SH-SY5Y (cell line): ENCODE results near the gene C1orf210.

Experiments used
- GATA2 ChIP-seq: IDR thresholded peaks from 2 replicates; pipeline ENCODE4 v1.6.1; 2011; ENCODE audit warnings: mild to moderate bottlenecking, low read depth, low read length
- GATA3 ChIP-seq: IDR thresholded peaks from 2 replicates; pipeline ENCODE4 v1.6.1; 2011; ENCODE audit warnings: low read depth, mild to moderate bottlenecking, low read length, moderate library complexity

- TF ChIP-seq GATA2 (no peak), GATA3 (no peak)
Observed at GRCh38 chr1:43238991-43239469, 46.4 kb downstream of the C1orf210 start.
